CD4-positive, alpha-beta T cell (primary cell): ENCODE measurements around the gene ZMAT2. TPM values are rescaled to one million over a fixed set of nuclear protein-coding genes. Genes with fewer than 3 reads are reported as not detected.
"Not testable (repeated sequence)": the region's sequence is repeated elsewhere in the genome, so short reads cannot be mapped to it uniquely, and the experiment has no call there.

ENCODE experiments used
- ATAC-seq: fragments of 200-7000 bp; cut with Tn5 transposase; one replicate; pipeline ENCODE4 v1.10.0; 2022; ENCODE audit warnings: mild to moderate bottlenecking; ENCODE audit not compliant: poor library complexity
- CTCF ChIA-PET: fragments of 350-600 bp; sonication (Branson Sonifier 250); formaldehyde crosslinking; loops from one replicate; lab custom pipeline; 2021; ENCODE audit warnings: antibody characterized with exemption, inconsistent platforms; lab: Charles Lee
- POLR2A ChIA-PET: fragments of 350-600 bp; sonication (Branson Sonifier 250); formaldehyde crosslinking; loops from one replicate; lab custom pipeline; 2021; ENCODE audit warnings: antibody characterized with exemption, inconsistent platforms; lab: Charles Lee
- DNase-seq, 14 experiments: peaks; one replicate each; pipeline ENCODE4 v3.0.0-alpha.2; 2013 to 2020; ENCODE audit warnings: mixed read lengths in 2 of 14
- H3K27ac ChIP-seq, 2 donors: one replicate each; pipeline versions ENCODE4 v1.5.1 to v1.7.0; 2013; ENCODE audit warnings: low read length in 2 of 2, low read depth in 1 of 2, mild to moderate bottlenecking in 1 of 2
- H3K27me3 ChIP-seq, 2 experiments: 1 replicate in 1 of 2; 2 replicates in 1 of 2; pipeline versions ENCODE4 v1.6.1 to v1.7.0; 2013; ENCODE audit warnings: low read length in 2 of 2, control low read depth in 1 of 2, mild to moderate bottlenecking in 1 of 2, moderate library complexity in 1 of 2; ENCODE audit not compliant: insufficient read depth in 2 of 2, control insufficient read depth in 1 of 2
- H3K36me3 ChIP-seq: one replicate; pipeline ENCODE4 v1.6.1; 2013; ENCODE audit warnings: low read length, control low read depth; ENCODE audit not compliant: insufficient read depth
- H3K4me1 ChIP-seq: one replicate; pipeline ENCODE4 v1.6.1; 2013; ENCODE audit warnings: low read length, control low read depth; ENCODE audit not compliant: insufficient read depth
- H3K4me3 ChIP-seq: one replicate; pipeline ENCODE4 v1.5.1; 2013; ENCODE audit warnings: mild to moderate bottlenecking, low read length, moderate library complexity
- H3K9me3 ChIP-seq, 2 experiments: 1 replicate in 1 of 2; 2 replicates in 1 of 2; pipeline versions ENCODE4 v1.6.1 to v1.7.0; 2013; ENCODE audit warnings: low read length in 2 of 2, mild to moderate bottlenecking in 2 of 2, control low read depth in 1 of 2, moderate library complexity in 1 of 2; ENCODE audit not compliant: control insufficient read depth in 1 of 2, insufficient read depth in 1 of 2
- H3K27ac Mint-ChIP-seq: one replicate; pipeline ENCODE4 v1.8.0; 2020; ENCODE audit warnings: mixed read lengths
- H3K27me3 Mint-ChIP-seq: one replicate; pipeline ENCODE4 v1.8.0; 2021; ENCODE audit warnings: mixed read lengths
- H3K36me3 Mint-ChIP-seq: one replicate; pipeline ENCODE4 v1.8.0; 2021; ENCODE audit warnings: low read depth, mixed read lengths
- H3K4me1 Mint-ChIP-seq: one replicate; pipeline ENCODE4 v1.8.0; 2021; ENCODE audit warnings: low read depth, mixed read lengths
- H3K4me3 Mint-ChIP-seq: one replicate; pipeline ENCODE4 v1.8.0; 2020; ENCODE audit warnings: mild to moderate bottlenecking, mixed read lengths
- H3K9me3 Mint-ChIP-seq: one replicate; pipeline ENCODE4 v1.8.0; 2020; ENCODE audit warnings: mixed read lengths
- intact Hi-C, 2 experiments: fragments of 100-400 bp; cut with DNase I in 1 of 2; cut with micrococcal nuclease in 1 of 2; formaldehyde crosslinking; loops; one replicate each; pipeline versions ENCODE4 v1.15.1 to v1.9.0; 2023 to 2025; cut with DNase I, micrococcal nuclease
- total RNA-seq, 174 experiments: library from RNA in 2 of 174; stranded (reverse) in 2 of 174; gene quantifications; one replicate each; pipeline ENCODE4 v1.2.3 and lab custom pipeline; 2021 to 2026
- TF ChIP-seq, protein P1 (sequence below): fragments of 200-600 bp; IDR thresholded peaks from one replicate; pipeline ENCODE4 v1.8.0; 2022; ENCODE audit warnings: antibody characterized with exemption, mild to moderate bottlenecking

The ZMAT2 gene
- total RNA-seq, 2 experiments from 2014 or later = 29.0 to 32.3 TPM

DNA sequence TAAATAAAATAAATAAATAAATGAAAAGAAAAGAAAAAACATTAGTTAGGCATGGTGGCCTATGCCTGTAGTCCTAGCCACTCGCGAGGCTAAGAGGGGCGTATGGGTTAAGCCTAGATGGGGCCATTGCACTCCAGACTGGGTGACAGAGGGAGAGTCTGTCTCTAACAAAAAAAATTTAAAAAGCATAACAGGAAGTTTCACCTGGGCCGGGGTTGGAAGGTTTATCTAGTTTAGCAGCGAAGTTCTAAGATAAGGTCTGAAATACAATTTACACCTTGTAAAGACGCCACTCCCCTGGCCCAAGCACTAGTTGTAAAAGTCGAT, 18.0 kb downstream of the ZMAT2 start:
- TF ChIP-seq, protein P1, sequence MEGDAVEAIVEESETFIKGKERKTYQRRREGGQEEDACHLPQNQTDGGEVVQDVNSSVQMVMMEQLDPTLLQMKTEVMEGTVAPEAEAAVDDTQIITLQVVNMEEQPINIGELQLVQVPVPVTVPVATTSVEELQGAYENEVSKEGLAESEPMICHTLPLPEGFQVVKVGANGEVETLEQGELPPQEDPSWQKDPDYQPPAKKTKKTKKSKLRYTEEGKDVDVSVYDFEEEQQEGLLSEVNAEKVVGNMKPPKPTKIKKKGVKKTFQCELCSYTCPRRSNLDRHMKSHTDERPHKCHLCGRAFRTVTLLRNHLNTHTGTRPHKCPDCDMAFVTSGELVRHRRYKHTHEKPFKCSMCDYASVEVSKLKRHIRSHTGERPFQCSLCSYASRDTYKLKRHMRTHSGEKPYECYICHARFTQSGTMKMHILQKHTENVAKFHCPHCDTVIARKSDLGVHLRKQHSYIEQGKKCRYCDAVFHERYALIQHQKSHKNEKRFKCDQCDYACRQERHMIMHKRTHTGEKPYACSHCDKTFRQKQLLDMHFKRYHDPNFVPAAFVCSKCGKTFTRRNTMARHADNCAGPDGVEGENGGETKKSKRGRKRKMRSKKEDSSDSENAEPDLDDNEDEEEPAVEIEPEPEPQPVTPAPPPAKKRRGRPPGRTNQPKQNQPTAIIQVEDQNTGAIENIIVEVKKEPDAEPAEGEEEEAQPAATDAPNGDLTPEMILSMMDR = no peak
- Histone ChIP-seq H3K27me3 (peaks cover 0 to 6% of the 10 kb centered on the region in 2 experiments), H3K9me3 (no peaks in the 10 kb centered on the region), H3K4me3 (no peak overlapping the region), H3K4me1 (no peaks in the 10 kb centered on the region), H3K36me3 (no peaks in the 10 kb centered on the region), H3K27ac (no peak overlapping the region)
- intact Hi-C loops = loop anchor here in 1 of 2 experiments (5.0 kb wide), 1 partner anchor 476 kb away; no protein-coding TSS in a partner anchor
- peaks cover 1% of the 10 kb centered on the region for H3K4me1 Mint-ChIP-seq
- no peaks in the 10 kb centered on the region for H3K36me3 Mint-ChIP-seq
- CTCF ChIA-PET = no interaction called here
- no peak overlapping the region for H3K27ac Mint-ChIP-seq
- DNase-seq = no peak
- no peak for ATAC-seq
- POLR2A ChIA-PET = no interaction called here
- no peaks in the 10 kb centered on the region for H3K9me3 Mint-ChIP-seq
- peaks cover 13% of the 10 kb centered on the region for H3K27me3 Mint-ChIP-seq
- H3K4me3 Mint-ChIP-seq = no peak overlapping the region

DNA sequence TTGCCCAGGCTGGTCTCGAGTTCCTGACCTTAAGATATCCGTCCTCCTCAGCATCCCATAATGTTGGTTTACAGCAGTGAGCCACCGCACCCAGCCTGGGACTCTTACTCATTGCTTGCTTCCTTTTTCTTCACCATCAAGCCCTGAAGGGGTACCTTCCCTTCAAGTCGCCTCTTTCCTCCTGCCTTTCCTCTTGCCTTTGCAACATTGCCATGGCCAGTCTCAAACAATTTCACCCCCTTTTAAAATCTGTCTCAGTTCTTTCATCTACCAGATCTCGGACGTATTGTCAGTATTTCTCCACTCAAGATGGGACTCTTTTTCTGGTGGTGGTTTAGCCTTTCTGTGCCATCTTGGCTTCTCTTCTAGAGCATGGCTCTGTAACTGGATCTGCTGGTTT, 20.5 kb downstream of the ZMAT2 start:
- not testable (repeated sequence) for H3K4me1 Mint-ChIP-seq, H3K27ac Mint-ChIP-seq, H3K36me3 Mint-ChIP-seq, H3K9me3 Mint-ChIP-seq, H3K27me3 ChIP-seq, H3K4me3 ChIP-seq, H3K9me3 ChIP-seq, H3K4me1 ChIP-seq, H3K4me3 Mint-ChIP-seq, H3K27ac ChIP-seq, ATAC-seq, H3K36me3 ChIP-seq, DNase-seq
- peaks cover 29% of the 10 kb centered on the region for H3K27me3 Mint-ChIP-seq
- intact Hi-C loops = loop anchor here (1.0 to 10.0 kb wide), 5 partner anchors 56 to 476 kb away; partner anchors contain the start of gene WDR55 (in 1 of the 2)
- ChIA-PET POLR2A (interaction anchor here (0.8 kb wide), 1 partner anchor 73 kb away, joined by 3 read pairs; the partner anchor contains the start of genes IK and NDUFA2), CTCF (interaction anchor here (0.9 to 2.0 kb wide), 8 partner anchors 9 to 476 kb away, joined by 3 to 13 read pairs (median 6); partner anchors contain the start of genes EIF4EBP3, HBEGF and IK)

DNA sequence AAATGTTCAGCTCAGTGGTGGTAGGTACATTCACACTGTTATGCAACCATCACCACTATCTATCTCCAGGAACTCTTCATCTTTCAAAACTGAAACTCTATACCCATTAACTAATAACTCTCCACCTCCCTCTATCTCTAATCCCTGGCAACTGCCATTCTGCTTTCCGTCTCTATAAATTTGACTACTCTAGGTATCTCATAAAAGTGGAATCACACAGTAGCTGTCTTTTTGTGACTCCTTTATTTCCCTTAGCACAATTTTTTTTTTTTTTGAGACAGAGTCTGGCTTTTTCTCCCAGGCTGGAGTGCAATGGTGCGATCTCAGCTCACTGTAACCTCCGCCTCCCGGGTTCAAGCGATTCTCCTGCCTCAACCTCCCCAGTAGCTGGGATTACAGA, 21.1 kb downstream of the ZMAT2 start:
- H3K36me3 Mint-ChIP-seq, POLR2A ChIA-PET: not testable (repeated sequence)
- intact Hi-C loops = loop anchor here in 1 of 2 experiments (2.0 to 10.0 kb wide), 2 partner anchors 247 to 349 kb away; no protein-coding TSS in a partner anchor

DNA sequence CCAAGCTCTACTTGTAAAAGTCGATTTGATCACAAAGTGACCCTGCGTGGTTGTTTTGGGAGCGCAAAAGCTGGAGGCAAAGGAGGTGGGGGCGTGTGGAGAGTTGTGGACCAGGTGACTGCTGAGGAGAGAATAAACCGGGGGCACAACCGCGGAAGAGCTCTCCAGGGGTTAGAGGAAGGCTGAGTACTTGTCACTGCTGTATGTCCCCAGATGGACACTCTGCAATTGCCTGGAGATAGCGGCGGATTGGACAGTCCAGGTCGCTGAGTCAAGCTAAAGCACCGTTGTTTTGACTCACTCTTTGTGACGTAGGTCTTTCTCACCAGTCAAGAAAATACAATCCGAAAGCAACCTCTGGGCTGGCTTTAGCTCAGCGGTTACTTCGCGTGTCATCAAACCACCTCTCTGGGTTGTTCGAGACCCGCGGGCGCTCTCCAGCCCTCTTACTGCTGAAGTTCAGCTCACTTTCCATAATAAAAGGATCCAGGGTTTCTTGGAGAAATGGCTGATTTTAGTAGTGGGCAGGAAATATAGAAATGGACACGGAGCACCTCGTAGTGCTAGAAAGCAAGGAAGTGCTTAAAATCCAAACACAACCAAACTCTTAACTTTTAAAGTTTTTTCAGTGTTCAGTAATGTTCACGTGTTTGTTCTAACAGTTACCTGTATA, 25.7 kb downstream of the ZMAT2 start:
- H3K27me3 Mint-ChIP-seq = peaks cover 42% of the 10 kb centered on the region
- TF ChIP-seq, protein P1 = no peak
- ATAC-seq = peak; percentile 91
- CTCF ChIA-PET = interaction anchor here (0.7 kb wide), 1 partner anchor 15 kb away, joined by 3 read pairs; no protein-coding TSS in a partner anchor
- H3K27ac ChIP-seq = no peak overlapping the region
- H3K4me1 Mint-ChIP-seq = peaks cover 16% of the 10 kb centered on the region
- peak; percentile 25 to 83 (median 49) for DNase-seq
- H3K9me3 ChIP-seq = peaks cover 0 to 5% of the 10 kb centered on the region in 2 experiments
- H3K27me3 ChIP-seq = peaks cover 0 to 6% of the 10 kb centered on the region in 2 experiments
- H3K4me3 Mint-ChIP-seq = peak overlapping the region; percentile 83
- H3K4me1 ChIP-seq = peaks cover 7% of the 10 kb centered on the region
- H3K27ac Mint-ChIP-seq = peak overlapping the region; percentile 89
- intact Hi-C loops = loop anchor here in 1 of 2 experiments (10.0 kb wide), 1 partner anchor 251 kb away; no protein-coding TSS in a partner anchor
- POLR2A ChIA-PET = interaction anchor here (0.7 to 1.5 kb wide), 4 partner anchors 10 to 170 kb away, joined by 3 to 7 read pairs (median 4); partner anchors contain the start of genes IK and NDUFA2
- H3K9me3 Mint-ChIP-seq = no peaks in the 10 kb centered on the region
- no peaks in the 10 kb centered on the region for H3K36me3 ChIP-seq
- peaks cover 4% of the 10 kb centered on the region for H3K36me3 Mint-ChIP-seq
- peak overlapping the region; percentile 17 for H3K4me3 ChIP-seq

More for the DNA sequence above, 21.1 kb downstream of the ZMAT2 start:
- not testable (repeated sequence) for H3K9me3 Mint-ChIP-seq, H3K27me3 ChIP-seq, H3K9me3 ChIP-seq, H3K27ac Mint-ChIP-seq, H3K27ac ChIP-seq, ATAC-seq, H3K4me1 ChIP-seq, H3K4me3 ChIP-seq, H3K4me1 Mint-ChIP-seq, DNase-seq, H3K4me3 Mint-ChIP-seq, H3K36me3 ChIP-seq
- H3K27me3 Mint-ChIP-seq = peaks cover 36% of the 10 kb centered on the region
- CTCF ChIA-PET = interaction anchor here (1.3 to 2.0 kb wide), 3 partner anchors 10 to 358 kb away, joined by 3 to 7 read pairs (median 4); partner anchors contain the start of gene EIF4EBP3
